Measurements from ENCODE around the gene ZBTB21. TPM values are rescaled to one million over a fixed set of nuclear protein-coding genes. Genes with fewer than 3 reads are reported as not detected.
A peak's percentile ranks its signal among the peaks of the same experiment; 100 is the strongest.

The ZBTB21 gene
- total RNA-seq, 1 donor from 2014 or later = 6.6 TPM

DNA sequence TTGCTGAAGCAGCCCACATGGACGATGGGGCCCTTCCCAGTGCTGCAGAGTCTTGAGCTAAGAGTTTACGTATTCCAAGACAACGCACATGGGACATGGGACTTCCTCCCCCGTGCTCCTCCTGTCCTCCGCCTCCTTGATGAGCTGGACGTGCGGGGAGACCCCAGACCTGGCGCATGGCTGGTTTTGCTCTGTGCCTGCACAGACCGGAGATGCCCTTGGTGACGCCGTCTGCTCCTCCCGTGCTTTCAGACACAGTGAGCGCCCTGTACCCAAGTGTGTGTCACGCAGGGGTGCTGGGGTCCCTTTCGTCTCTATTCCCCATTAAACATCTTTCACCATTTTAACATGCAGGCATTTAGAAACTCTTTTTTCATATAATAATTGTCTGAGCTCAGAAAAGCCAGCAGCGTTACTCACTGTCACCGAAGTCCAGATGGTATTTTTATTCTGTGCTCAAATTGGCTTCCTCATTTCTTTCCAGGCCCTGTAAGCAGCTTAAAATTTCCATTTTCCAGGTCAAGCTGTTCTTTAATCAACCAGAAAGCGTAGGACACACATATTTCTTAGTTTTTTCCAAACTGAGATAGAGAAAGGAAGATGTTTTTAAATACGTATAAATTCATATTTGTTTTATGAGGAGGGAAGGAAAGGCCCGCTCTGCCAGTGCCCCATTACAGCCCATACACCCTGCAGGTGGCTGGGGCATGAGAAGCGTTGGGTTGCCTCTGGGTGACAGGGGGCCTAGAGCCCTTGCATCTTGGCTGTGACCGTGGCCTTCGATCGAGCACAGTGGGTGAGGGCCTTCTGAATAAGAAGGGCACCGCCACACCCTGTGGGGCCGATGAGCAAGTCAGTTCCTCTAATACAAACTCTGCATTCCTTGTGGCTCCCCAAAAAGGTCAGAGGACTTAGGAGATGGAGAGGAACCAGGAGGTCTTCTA lies 17.9 kb upstream of the ZBTB21 start:
- no peaks in the 10 kb centered on the region for H3K36me3 ChIP-seq (ENCODE audit: control insufficient read depth, insufficient read depth, low read length)
- H3K27me3 ChIP-seq (ENCODE audit: control insufficient read depth, insufficient read depth, low read length) = peaks cover 18% of the 10 kb centered on the region
- TF ChIP-seq, protein P1, sequence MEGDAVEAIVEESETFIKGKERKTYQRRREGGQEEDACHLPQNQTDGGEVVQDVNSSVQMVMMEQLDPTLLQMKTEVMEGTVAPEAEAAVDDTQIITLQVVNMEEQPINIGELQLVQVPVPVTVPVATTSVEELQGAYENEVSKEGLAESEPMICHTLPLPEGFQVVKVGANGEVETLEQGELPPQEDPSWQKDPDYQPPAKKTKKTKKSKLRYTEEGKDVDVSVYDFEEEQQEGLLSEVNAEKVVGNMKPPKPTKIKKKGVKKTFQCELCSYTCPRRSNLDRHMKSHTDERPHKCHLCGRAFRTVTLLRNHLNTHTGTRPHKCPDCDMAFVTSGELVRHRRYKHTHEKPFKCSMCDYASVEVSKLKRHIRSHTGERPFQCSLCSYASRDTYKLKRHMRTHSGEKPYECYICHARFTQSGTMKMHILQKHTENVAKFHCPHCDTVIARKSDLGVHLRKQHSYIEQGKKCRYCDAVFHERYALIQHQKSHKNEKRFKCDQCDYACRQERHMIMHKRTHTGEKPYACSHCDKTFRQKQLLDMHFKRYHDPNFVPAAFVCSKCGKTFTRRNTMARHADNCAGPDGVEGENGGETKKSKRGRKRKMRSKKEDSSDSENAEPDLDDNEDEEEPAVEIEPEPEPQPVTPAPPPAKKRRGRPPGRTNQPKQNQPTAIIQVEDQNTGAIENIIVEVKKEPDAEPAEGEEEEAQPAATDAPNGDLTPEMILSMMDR (IDR thresholded peaks at IDR 0.05; ENCODE audit: insufficient read depth, low read length, severe bottlenecking) = no peak
- no peak overlapping the region for H3K4me3 ChIP-seq (ENCODE audit: low read depth, low read length)
- DNase-seq (ENCODE audit: low read depth) (no peak), FAIRE-seq (no peak)

GRCh38 chr21:42027085-42027821 lies 17.1 kb upstream of the ZBTB21 start:
- peak; percentile 99 for FAIRE-seq
- TF ChIP-seq, protein P1 (IDR thresholded peaks at IDR 0.05; ENCODE audit: insufficient read depth, low read length, severe bottlenecking) = no peak
- Histone ChIP-seq H3K4me3 (ENCODE audit: low read depth, low read length) (no peak overlapping the region), H3K27me3 (ENCODE audit: control insufficient read depth, insufficient read depth, low read length) (peaks cover 18% of the 10 kb centered on the region), H3K36me3 (ENCODE audit: control insufficient read depth, insufficient read depth, low read length) (no peaks in the 10 kb centered on the region)
- no peak for DNase-seq (ENCODE audit: low read depth)

GRCh38 chr21:42026082-42026435 lies 15.9 kb upstream of the ZBTB21 start:
- no peaks in the 10 kb centered on the region for H3K36me3 ChIP-seq (ENCODE audit: control insufficient read depth, insufficient read depth, low read length)
- FAIRE-seq = no peak
- no peak for DNase-seq (ENCODE audit: low read depth)
- no peak overlapping the region for H3K4me3 ChIP-seq (ENCODE audit: low read depth, low read length)
- peaks cover 10% of the 10 kb centered on the region for H3K27me3 ChIP-seq (ENCODE audit: control insufficient read depth, insufficient read depth, low read length)
- TF ChIP-seq, protein P1 (IDR thresholded peaks at IDR 0.05; ENCODE audit: insufficient read depth, low read length, severe bottlenecking) = no peak

DNA sequence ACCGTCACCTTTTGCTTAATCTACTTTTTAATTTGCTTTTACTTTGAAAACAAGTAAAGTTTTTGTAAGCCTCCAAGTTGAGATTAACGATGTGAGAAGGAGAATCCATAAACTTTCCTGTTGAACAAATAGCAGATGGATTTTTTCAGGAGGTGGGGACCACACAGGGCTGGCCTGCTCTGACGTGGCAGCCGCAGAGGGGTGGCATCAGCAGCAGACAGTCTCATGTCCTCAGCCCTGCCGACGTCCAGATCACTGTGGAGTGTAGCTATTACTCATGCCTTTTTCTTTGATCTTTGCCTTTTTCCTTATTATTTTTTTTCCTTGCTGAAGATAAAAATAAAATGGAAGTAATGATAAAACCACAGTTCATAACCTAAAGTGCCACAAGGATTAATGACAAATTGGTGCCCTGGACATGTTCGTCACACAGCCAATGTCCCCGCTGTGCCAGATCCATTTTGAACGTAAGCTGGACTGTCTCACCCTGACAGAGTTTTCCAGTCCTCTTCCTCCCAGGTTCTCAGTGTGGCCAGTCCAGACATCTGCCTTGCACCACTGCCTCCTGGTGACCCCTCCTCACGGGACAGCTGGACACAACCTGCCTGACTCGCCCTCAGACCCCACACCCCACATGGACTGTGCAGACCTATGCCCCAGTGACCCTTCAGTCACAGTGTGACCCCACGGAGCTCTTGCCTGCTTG lies 15.4 kb upstream of the ZBTB21 start:
- Histone ChIP-seq H3K27me3 (ENCODE audit: control insufficient read depth, insufficient read depth, low read length) (peaks cover 8% of the 10 kb centered on the region), H3K36me3 (ENCODE audit: control insufficient read depth, insufficient read depth, low read length) (no peaks in the 10 kb centered on the region), H3K4me3 (ENCODE audit: low read depth, low read length) (no peak overlapping the region)
- no peak for DNase-seq (ENCODE audit: low read depth)
- TF ChIP-seq, protein P1 (IDR thresholded peaks at IDR 0.05; ENCODE audit: insufficient read depth, low read length, severe bottlenecking) = no peak
- FAIRE-seq = peak; percentile 97

GRCh38 chr21:42022906-42023305 lies 12.7 kb upstream of the ZBTB21 start:
- Histone ChIP-seq H3K36me3 (ENCODE audit: control insufficient read depth, insufficient read depth, low read length) (no peaks in the 10 kb centered on the region), H3K27me3 (ENCODE audit: control insufficient read depth, insufficient read depth, low read length) (no peaks in the 10 kb centered on the region), H3K4me3 (ENCODE audit: low read depth, low read length) (no peak overlapping the region)
- FAIRE-seq = no peak
- TF ChIP-seq, protein P1 (IDR thresholded peaks at IDR 0.05; ENCODE audit: insufficient read depth, low read length, severe bottlenecking) = no peak
- no peak for DNase-seq (ENCODE audit: low read depth)

All from bronchial epithelial cell (primary cell).